Measurements from ENCODE around the gene PGLYRP1.

PGLYRP1 gene

DNA sequence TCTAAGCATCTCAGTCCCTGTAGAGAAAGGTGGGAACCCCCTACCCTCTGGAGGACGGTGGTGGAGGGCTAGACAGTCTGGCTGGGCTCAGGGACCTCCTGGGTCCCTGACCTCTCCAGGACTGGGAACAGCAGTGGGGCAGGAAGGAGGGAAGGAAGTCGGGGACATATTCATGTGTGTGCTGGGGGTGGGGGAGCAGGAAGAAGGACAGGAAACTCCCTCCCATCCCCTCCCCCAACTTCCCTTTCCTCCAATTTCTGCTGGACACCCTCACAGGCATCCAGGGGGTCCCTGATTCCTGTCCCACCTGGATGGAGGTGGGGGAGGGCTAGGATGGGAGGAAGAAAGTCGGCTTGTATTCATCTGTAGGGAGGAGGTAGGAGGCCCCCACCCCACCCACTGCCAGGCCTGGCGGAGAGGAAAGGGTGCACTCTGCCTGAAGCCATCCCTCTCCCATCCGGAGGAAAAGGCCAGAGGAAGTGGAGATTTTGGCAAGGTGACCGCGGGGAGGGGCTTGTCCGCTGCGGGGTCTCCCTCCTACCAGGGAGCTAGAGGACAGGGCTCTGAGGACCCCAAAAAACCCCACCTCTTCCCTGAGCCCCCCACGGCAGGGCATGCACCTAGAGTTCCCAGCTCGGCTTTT, 51.5 kb downstream of the PGLYRP1 start:
- no peak for DNase-seq

GRCh38 chr19:45969676-45970075, 53.2 kb downstream of the PGLYRP1 start:
- no peak for DNase-seq

All from hypothalamus (tissue), 51 donors.